GM23248 (cell line): ENCODE measurements around the gene PTK6. TPM values are rescaled to one million over a fixed set of nuclear protein-coding genes. Genes with fewer than 3 reads are reported as not detected.

Source experiments
- DNase-seq: peaks from one replicate; pipeline ENCODE4 v3.0.0-alpha.2; 2015
- H2AFZ ChIP-seq: fragments of 200-600 bp; sonication (generic); 2 replicates; pipeline ENCODE4 v1.6.1; 2016; ENCODE audit warnings: antibody characterized with exemption
- H3F3A ChIP-seq: fragments of 200-600 bp; sonication (generic); 2 replicates; pipeline ENCODE4 v1.6.1; 2016; ENCODE audit warnings: mild to moderate bottlenecking, antibody characterized with exemption, mixed run types; ENCODE audit not compliant: insufficient read depth
- H3K27ac ChIP-seq: fragments of 200-600 bp; sonication (generic); 2 replicates; pipeline ENCODE4 v1.5.1; 2016; ENCODE audit warnings: mild to moderate bottlenecking
- H3K27me3 ChIP-seq: fragments of 200-600 bp; sonication (generic); replicated peaks from 2 replicates; pipeline ENCODE4 v1.6.1; 2016; ENCODE audit warnings: mild to moderate bottlenecking; ENCODE audit not compliant: insufficient read depth
- H3K36me3 ChIP-seq: fragments of 200-600 bp; sonication (generic); 2 replicates; pipeline ENCODE4 v1.6.1; 2016; ENCODE audit warnings: low read depth, mild to moderate bottlenecking
- H3K4me1 ChIP-seq: fragments of 200-600 bp; sonication (generic); 2 replicates; pipeline ENCODE4 v1.6.1; 2016; ENCODE audit warnings: mild to moderate bottlenecking; ENCODE audit not compliant: insufficient read depth
- H3K4me2 ChIP-seq: fragments of 200-600 bp; sonication (generic); one replicate; pipeline ENCODE4 v1.6.1; 2016; ENCODE audit warnings: mild to moderate bottlenecking; ENCODE audit not compliant: unreplicated experiment
- H3K4me3 ChIP-seq: fragments of 200-600 bp; sonication (generic); 2 replicates; pipeline ENCODE4 v1.5.1; 2016; ENCODE audit warnings: mild to moderate bottlenecking
- H3K79me2 ChIP-seq: fragments of 200-600 bp; sonication (generic); 2 replicates; pipeline ENCODE4 v1.6.1; 2016; ENCODE audit warnings: mild to moderate bottlenecking; ENCODE audit not compliant: insufficient read depth
- H3K9ac ChIP-seq: fragments of 200-600 bp; sonication (generic); 2 replicates; pipeline ENCODE4 v1.6.1; 2016; ENCODE audit warnings: mild to moderate bottlenecking
- H3K9me2 ChIP-seq: fragments of 200-600 bp; sonication (generic); 2 replicates; pipeline ENCODE4 v1.6.1; 2016; ENCODE audit warnings: mixed run types, mild to moderate bottlenecking, moderate library complexity; ENCODE audit not compliant: insufficient read depth
- H3K9me3 ChIP-seq: fragments of 200-600 bp; sonication (generic); one replicate; pipeline ENCODE4 v1.6.1; 2017; ENCODE audit warnings: low read depth
- H4K20me1 ChIP-seq: fragments of 200-600 bp; sonication (generic); 2 replicates; pipeline ENCODE4 v1.6.0; 2016; ENCODE audit not compliant: insufficient read depth
- EZH2 ChIP-seq: fragments of 200-600 bp; sonication (generic); IDR thresholded peaks from 2 replicates; pipeline ENCODE4 v1.6.1; 2018; ENCODE audit warnings: antibody characterized with exemption, mild to moderate bottlenecking; ENCODE audit not compliant: insufficient read depth, poor library complexity, severe bottlenecking
- EZH2phosphoT487 ChIP-seq: fragments of 200-600 bp; sonication (generic); IDR thresholded peaks from 2 replicates; pipeline ENCODE4 v1.6.1; 2018; ENCODE audit warnings: antibody characterized with exemption, moderate library complexity, mild to moderate bottlenecking, low read depth; ENCODE audit not compliant: insufficient read depth
- WGBS, 2 experiments: methylation state at CpG; one replicate each; pipeline ENCODE4 v1.1.6; 2015 to 2017; ENCODE audit warnings: low lambda C conversion rate in 2 of 2, low coverage in 1 of 2; ENCODE audit errors: missing lambda C conversion rate in 2 of 2; 5-methylcytosine and 5-hydroxymethylcytosine counted together
- in situ Hi-C: fragments of 300-500 bp; cut with MboI; formaldehyde crosslinking; loops from 2 replicates; pipeline ENCODE4 v1.15.0; 2020
- polyA plus RNA-seq: library from polyadenylated mRNA; unstranded; fragments of >200 nt; fragmentation: Nextera tagmentation; extraction: Ambion mirVana; gene quantifications from 2 replicates; pipeline ENCODE4 v1.2.1, GENCODE V29; 2016
- total RNA-seq: library from RNA; depleted of rRNA; stranded (reverse); fragments of >200 nt; shearing (Covaris generic); gene quantifications from 2 replicates; pipeline ENCODE4 v1.2.3, GENCODE V29; 2014

PTK6 gene
- total and polyA plus RNA-seq, 2 experiments from 2014 or later: not detected

DNA sequence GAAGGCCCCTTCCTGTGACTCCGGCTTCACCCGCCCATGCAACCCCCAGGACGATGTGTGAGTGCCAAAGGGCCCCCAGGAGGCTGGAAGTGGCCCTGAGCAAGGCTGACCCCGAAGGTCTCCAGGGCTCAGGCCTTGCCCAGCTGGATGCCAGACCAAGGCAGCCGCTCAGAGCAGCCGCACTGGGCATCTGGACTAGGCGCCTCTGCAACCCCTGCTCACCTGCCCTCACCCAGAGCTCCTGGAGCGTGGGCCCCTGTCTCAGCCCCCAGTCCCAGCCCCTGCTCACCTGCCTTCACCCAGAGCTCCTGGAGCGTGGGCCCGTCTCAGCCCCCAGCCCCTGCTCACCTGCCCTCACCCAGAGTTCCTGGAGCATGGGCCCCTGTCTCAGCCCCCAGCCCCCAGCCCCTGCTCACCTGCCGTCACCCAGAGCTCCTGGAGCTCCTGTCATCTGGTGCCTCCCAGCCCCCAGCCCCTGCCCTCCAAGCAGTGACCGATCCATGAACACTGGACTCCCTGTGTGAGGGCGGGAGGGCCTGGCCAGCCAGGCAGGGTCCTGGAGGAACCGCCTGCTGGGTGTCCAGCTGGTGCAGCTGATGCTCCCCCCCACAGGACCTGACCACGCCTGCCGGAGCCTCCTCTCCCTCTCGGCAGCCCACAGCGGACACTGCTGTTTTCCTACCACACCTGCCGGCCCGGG is 9.2 kb upstream of the PTK6 start:
- H3K79me2 ChIP-seq: no peaks in the 10 kb centered on the region
- H3K9me3 ChIP-seq: no peaks in the 10 kb centered on the region
- H3K4me3 ChIP-seq: no peak overlapping the region
- no peaks in the 10 kb centered on the region for H4K20me1 ChIP-seq
- no peak overlapping the region for H3K27ac ChIP-seq
- H2AFZ ChIP-seq: no peak overlapping the region
- H3K9me2 ChIP-seq: no peaks in the 10 kb centered on the region
- no peaks in the 10 kb centered on the region; the same call in 1 of the 2 replicates for H3K27me3 ChIP-seq
- no peaks in the 10 kb centered on the region for H3K4me1 ChIP-seq
- DNase-seq: no peak
- TF ChIP-seq EZH2 (no peak), EZH2phosphoT487 (no peak)
- no peaks in the 10 kb centered on the region for H3K36me3 ChIP-seq
- H3F3A ChIP-seq: no peaks in the 10 kb centered on the region
- 70 to 71% methylated on average over 15 to 19 of the region's 20 CpGs for WGBS, 2 experiments
- in situ Hi-C loops: no loop called here
- no peak overlapping the region for H3K4me2 ChIP-seq
- no peak overlapping the region for H3K9ac ChIP-seq

DNA sequence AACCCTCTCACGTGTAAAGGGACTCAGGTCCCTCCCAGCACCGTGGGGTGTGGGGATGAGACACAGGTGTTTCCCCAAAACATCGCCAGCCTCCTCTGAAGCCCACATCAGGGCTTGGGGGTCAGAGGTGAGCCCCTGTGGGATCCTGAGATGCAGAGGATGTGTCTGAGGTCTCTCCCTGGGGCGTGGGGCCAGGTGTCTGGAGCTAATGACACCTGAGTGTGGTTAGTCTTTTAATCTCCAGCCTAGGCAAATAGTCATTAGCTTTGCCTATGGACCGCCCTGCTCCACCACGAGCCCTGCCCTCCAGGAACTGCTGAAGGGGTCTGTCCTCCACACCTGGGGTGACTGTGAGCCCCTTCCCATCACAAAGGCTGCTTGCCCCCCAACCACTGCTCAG is 8.6 kb upstream of the PTK6 start:
- no peak overlapping the region for H3K4me2 ChIP-seq
- H3K9me3 ChIP-seq: no peaks in the 10 kb centered on the region
- no peaks in the 10 kb centered on the region; the same call in 1 of the 2 replicates for H3K27me3 ChIP-seq
- no peak overlapping the region for H3K27ac ChIP-seq
- no peaks in the 10 kb centered on the region for H4K20me1 ChIP-seq
- H3K36me3 ChIP-seq: no peaks in the 10 kb centered on the region
- no peak for DNase-seq
- no peaks in the 10 kb centered on the region for H3K9me2 ChIP-seq
- in situ Hi-C loops: no loop called here
- no peak overlapping the region for H3K4me3 ChIP-seq
- no peak overlapping the region for H3K9ac ChIP-seq
- WGBS, 2 experiments: 53 to 59% methylated on average over 6 of the region's 6 CpGs
- no peak overlapping the region for H2AFZ ChIP-seq
- no peaks in the 10 kb centered on the region for H3K79me2 ChIP-seq
- TF ChIP-seq EZH2: no peak
- no peak for TF ChIP-seq EZH2phosphoT487
- H3F3A ChIP-seq: no peaks in the 10 kb centered on the region
- H3K4me1 ChIP-seq: no peaks in the 10 kb centered on the region

DNA sequence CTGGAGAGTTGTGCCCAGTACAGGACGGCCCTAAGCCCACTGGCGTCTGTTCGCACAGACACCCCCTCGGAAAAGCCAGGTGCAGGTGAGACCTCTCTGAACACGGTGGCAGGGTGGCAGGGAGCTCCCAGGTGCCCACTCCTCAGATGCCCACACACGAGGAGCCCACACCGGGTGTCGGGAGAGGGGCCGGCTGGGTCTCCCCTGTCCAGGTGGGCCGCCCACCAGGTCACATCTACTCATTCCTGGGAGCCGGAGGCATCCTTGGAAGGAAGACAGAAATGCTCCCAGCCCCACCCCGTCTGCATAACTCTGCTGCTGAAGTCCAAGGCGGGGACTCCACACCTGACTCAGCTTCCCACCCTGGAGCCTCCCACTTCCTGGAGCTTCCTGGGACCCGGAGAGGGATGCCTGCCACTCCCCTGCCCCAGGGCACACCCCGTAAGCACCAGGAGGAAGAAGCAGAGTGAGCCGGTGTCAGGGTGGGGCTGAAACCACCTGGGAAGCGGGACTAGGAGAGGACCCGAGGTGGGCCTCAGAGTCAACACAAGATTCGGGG is 7.9 kb upstream of the PTK6 start:
- Histone ChIP-seq H3K79me2 (no peaks in the 10 kb centered on the region), H3K4me1 (no peaks in the 10 kb centered on the region), H3F3A (no peaks in the 10 kb centered on the region), H3K9me2 (no peaks in the 10 kb centered on the region), H3K27ac (no peak overlapping the region), H3K4me3 (no peak overlapping the region), H3K36me3 (no peaks in the 10 kb centered on the region), H3K9ac (no peak overlapping the region), H3K27me3 (no peaks in the 10 kb centered on the region; the same call in 1 of the 2 replicates), H4K20me1 (no peaks in the 10 kb centered on the region), H3K4me2 (no peak overlapping the region), H3K9me3 (no peaks in the 10 kb centered on the region), H2AFZ (no peak overlapping the region)
- TF ChIP-seq EZH2phosphoT487: no peak
- no peak for TF ChIP-seq EZH2
- in situ Hi-C loops: no loop called here
- DNase-seq: no peak
- 51 to 58% methylated on average over 19 of the region's 19 CpGs for WGBS, 2 experiments

DNA sequence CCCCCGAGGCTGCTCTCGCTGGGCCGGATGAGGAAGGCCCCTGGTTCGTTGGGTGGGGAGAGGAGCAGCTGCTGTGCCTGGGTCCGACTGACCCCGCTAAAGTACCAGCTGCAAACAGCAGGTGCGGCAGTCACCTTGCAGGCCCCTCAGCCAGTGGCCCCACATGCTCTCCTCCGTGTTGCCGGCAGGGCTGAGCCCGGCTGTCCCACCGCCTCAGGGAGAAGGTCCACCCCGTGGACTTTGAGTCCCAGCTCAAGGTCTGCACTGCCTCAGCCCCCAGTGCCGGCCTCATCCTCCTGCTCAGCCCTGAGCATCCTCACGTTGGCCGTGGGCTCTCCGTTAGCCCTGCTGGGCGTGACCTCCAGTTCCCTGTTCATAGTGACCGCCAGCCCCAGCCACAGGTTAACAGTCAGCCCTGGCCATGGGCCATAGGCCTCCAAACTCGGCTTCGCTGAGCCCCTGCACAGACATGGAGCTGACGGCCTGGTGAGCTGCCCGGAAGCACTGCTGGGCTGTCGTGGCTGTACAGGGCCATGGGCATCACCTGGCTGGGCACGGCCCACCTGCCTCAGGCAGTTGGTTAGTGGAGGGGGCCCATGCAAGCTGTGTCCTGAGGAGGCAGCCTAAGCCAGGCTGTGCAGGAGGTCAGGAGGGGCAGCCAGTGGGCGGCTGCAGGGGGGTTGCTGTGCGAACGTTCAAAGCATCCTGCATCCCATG is 7.2 kb upstream of the PTK6 start:
- H3K36me3 ChIP-seq: no peaks in the 10 kb centered on the region
- no peak overlapping the region for H3K27ac ChIP-seq
- in situ Hi-C loops: no loop called here
- no peak overlapping the region for H2AFZ ChIP-seq
- no peaks in the 10 kb centered on the region for H3K9me2 ChIP-seq
- H3K4me2 ChIP-seq: no peak overlapping the region
- no peaks in the 10 kb centered on the region; the same call in 1 of the 2 replicates for H3K27me3 ChIP-seq
- H3K4me3 ChIP-seq: no peak overlapping the region
- H3F3A ChIP-seq: no peaks in the 10 kb centered on the region
- DNase-seq: no peak
- WGBS, 2 experiments: 57% methylated on average over 24 to 25 of the region's 27 CpGs
- no peaks in the 10 kb centered on the region for H3K4me1 ChIP-seq
- H3K79me2 ChIP-seq: no peaks in the 10 kb centered on the region
- TF ChIP-seq EZH2: no peak
- no peak for TF ChIP-seq EZH2phosphoT487
- H3K9me3 ChIP-seq: no peaks in the 10 kb centered on the region
- no peaks in the 10 kb centered on the region for H4K20me1 ChIP-seq
- no peak overlapping the region for H3K9ac ChIP-seq
